ENCODE measurements around the gene MKLN1. TPM values are rescaled to one million over a fixed set of nuclear protein-coding genes. Genes with fewer than 3 reads are reported as not detected.

The MKLN1 gene
- polyA plus RNA-seq, 1 experiment, result 25.6 TPM

DNA sequence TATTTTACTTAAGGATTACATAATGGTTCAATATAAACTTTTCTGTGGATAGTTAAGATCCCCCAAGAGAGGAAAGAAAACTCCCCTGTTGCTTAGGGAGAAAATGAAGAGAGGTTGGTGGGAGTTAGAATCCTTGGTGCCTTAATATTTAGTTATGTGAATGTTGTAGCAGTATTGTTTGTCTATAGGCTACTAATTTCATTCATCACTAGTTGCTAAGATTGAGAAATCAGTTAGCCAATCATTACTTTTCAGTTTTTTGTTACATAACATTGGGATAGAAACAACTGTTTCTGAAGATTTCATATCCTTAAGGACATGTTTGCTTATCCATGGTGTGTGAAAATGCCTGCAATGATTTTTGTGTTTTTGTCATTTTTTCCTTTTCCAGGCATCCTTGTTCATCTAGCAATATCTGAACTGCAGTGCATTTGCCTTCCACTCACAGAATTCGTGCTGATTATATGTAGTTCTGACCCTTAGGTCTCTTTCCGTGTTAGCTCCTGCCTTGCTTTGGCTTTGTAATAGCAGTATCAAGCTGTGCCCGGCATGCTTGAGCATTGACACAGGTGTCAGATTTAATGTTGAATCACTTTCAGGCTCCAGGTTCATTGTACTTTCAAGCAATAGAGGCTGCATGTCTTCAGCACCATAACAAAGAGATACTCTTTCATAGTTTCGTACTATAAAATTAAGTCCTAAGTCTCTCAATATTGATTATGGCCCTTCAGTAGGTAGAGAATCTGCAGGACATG lies 143.8 kb downstream of the MKLN1 start:
- peaks cover 5% of the 10 kb centered on the region for H3K36me3 ChIP-seq (ENCODE audit: control insufficient read depth, insufficient read depth, low read length)
- POLR2A ChIA-PET, result no interaction called here
- CTCF ChIA-PET, result interaction anchor here (0.6 kb wide), 1 partner anchor 24 kb away, joined by 3 read pairs; no protein-coding TSS in a partner anchor

DNA sequence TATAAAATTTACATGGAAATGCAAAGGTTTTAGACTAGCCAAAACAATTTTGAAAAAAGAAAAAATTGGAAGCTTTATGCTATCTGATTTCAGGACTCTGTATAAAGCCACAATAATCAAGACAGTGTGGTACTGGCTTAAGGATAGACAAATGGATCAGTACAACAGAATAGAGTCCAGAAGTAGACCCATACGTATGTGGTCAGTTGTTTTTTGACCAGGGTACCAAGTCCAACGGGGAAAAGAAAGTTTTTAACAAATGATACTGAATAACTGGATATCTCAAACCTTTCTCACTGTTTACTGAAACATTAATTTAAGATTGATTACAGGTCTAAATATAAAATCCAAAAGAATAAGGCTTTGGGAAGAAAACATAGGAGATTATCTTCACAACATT lies 149.1 kb downstream of the MKLN1 start:
- Histone ChIP-seq H3K36me3 (ENCODE audit: control insufficient read depth, insufficient read depth, low read length) (peaks cover 1% of the 10 kb centered on the region; the same call in 1 of the 2 replicates), H3K4me3 (ENCODE audit: low read depth, low read length) (no peak overlapping the region), H3K27me3 (ENCODE audit: control insufficient read depth, insufficient read depth, low read length) (no peaks in the 10 kb centered on the region)
- CTCF ChIA-PET, result interaction anchor here (1.4 kb wide), 1 partner anchor 13 kb away, joined by 3 read pairs; no protein-coding TSS in a partner anchor
- no peak for DNase-seq (ENCODE audit: low read depth)
- POLR2A ChIA-PET, result no interaction called here
- TF ChIP-seq, protein P1, sequence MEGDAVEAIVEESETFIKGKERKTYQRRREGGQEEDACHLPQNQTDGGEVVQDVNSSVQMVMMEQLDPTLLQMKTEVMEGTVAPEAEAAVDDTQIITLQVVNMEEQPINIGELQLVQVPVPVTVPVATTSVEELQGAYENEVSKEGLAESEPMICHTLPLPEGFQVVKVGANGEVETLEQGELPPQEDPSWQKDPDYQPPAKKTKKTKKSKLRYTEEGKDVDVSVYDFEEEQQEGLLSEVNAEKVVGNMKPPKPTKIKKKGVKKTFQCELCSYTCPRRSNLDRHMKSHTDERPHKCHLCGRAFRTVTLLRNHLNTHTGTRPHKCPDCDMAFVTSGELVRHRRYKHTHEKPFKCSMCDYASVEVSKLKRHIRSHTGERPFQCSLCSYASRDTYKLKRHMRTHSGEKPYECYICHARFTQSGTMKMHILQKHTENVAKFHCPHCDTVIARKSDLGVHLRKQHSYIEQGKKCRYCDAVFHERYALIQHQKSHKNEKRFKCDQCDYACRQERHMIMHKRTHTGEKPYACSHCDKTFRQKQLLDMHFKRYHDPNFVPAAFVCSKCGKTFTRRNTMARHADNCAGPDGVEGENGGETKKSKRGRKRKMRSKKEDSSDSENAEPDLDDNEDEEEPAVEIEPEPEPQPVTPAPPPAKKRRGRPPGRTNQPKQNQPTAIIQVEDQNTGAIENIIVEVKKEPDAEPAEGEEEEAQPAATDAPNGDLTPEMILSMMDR (IDR thresholded peaks at IDR 0.05; ENCODE audit: insufficient read depth, low read depth, low read length), result no peak

More for the DNA sequence above, 143.8 kb downstream of the MKLN1 start:
- TF ChIP-seq, protein P1 (IDR thresholded peaks at IDR 0.05; ENCODE audit: insufficient read depth, low read depth, low read length), result no peak
- Histone ChIP-seq H3K27me3 (ENCODE audit: control insufficient read depth, insufficient read depth, low read length) (no peaks in the 10 kb centered on the region), H3K4me3 (ENCODE audit: low read depth, low read length) (no peak overlapping the region)
- no peak for DNase-seq (ENCODE audit: low read depth)

DNA sequence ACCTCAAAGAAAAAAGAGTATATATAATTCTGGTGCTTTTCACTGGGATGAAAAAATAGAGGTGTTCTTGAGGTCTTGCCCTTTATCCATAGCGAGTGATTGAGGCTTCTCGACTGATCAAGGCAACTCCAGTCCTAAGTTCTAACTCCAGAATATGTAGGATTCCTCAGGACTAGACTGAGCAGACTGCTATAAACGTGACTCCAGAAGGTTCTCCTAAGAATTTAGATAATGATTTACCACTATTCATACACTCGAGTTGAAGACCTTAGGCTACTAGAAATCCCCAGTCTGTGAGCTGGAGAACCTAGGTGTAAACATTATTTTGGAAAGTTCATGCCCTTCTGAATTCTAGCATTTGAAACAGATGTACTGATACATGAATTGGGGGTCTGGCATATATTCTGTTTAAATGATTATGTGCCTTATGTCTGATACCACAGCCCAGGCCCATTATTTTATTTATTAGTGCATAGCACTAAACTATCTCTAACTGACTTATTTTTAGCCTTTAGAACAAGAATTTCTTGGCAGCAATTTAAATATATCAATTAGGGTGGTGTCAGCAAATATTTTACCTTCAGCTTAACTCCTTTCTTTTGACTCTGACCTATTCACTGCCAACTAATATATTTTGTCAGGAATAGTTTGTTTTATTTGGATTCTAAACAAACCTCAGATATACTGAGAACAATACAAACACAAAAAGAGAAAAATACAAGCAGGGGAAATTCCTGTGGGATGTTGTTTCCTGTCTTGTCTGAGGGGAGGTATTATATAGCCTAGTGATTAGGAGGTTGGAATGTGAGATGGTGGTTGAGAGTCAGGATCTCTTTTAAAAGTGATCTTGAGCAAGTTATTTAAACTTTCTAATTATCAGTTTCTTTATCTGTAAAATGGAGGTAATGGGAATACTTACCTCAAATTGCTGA lies 153.0 kb downstream of the MKLN1 start:
- H3K27me3 ChIP-seq (ENCODE audit: control insufficient read depth, insufficient read depth, low read length), result no peaks in the 10 kb centered on the region
- ChIA-PET CTCF (no interaction called here), POLR2A (no interaction called here)
- no peak for DNase-seq (ENCODE audit: low read depth)
- TF ChIP-seq, protein P1 (IDR thresholded peaks at IDR 0.05; ENCODE audit: insufficient read depth, low read depth, low read length), result no peak
- no peaks in the 10 kb centered on the region for H3K36me3 ChIP-seq (ENCODE audit: control insufficient read depth, insufficient read depth, low read length)
- no peak overlapping the region for H3K4me3 ChIP-seq (ENCODE audit: low read depth, low read length)

DNA sequence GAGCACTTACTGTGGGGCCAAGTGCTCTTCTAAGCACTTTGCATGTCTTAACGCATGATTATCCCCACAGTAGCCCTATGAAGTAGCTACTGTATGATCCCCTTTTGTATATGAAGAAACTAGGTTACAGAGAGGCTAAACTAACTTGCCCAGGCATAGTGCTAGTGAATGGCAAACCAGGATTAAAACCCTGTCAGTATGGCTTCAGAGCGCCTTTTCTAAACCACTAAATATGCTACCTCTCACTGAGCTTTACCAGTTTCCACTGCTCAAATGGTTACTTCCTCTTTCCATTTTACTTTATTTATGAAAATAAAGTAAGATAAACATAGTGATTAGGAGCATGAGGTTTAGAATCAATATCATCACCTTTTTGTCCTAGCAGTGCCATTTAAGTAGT lies 155.1 kb downstream of the MKLN1 start:
- CTCF ChIA-PET, result no interaction called here
- TF ChIP-seq, protein P1 (IDR thresholded peaks at IDR 0.05; ENCODE audit: insufficient read depth, low read depth, low read length), result no peak

DNA sequence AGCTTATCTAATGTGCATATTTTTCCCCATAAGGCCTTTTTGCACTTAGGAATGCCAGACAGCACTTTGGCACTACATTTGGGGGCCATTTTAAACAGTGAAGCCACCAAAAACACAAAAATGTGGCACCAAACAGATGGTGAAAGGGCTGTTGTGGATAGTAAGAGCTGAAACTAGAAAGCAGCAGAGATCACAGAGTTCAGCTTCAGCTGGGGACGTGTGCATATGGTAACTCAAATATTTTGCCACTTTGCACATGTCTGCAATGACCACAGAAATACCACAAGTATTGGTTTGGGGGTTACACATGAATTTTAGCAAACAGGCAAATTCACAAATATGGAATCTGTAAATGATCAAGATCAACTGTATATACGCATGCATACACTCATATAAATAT lies 155.9 kb downstream of the MKLN1 start:
- no peaks in the 10 kb centered on the region for H3K27me3 ChIP-seq (ENCODE audit: control insufficient read depth, insufficient read depth, low read length)
- TF ChIP-seq, protein P1 (IDR thresholded peaks at IDR 0.05; ENCODE audit: insufficient read depth, low read depth, low read length), result no peak
- H3K36me3 ChIP-seq (ENCODE audit: control insufficient read depth, insufficient read depth, low read length), result peaks cover 2% of the 10 kb centered on the region; the same call in 1 of the 2 replicates
- no peak overlapping the region for H3K4me3 ChIP-seq (ENCODE audit: low read depth, low read length)
- no peak for DNase-seq (ENCODE audit: low read depth)
- ChIA-PET POLR2A (no interaction called here), CTCF (no interaction called here)

More for the DNA sequence above, 155.1 kb downstream of the MKLN1 start:
- no peak overlapping the region for H3K4me3 ChIP-seq (ENCODE audit: low read depth, low read length)
- peaks cover 2% of the 10 kb centered on the region; the same call in 1 of the 2 replicates for H3K36me3 ChIP-seq (ENCODE audit: control insufficient read depth, insufficient read depth, low read length)
- DNase-seq (ENCODE audit: low read depth), result no peak
- no peaks in the 10 kb centered on the region for H3K27me3 ChIP-seq (ENCODE audit: control insufficient read depth, insufficient read depth, low read length)
- POLR2A ChIA-PET, result no interaction called here
